Right kidney (tissue), 1 donor: ENCODE results near the gene CNN3.

Experiments
- DNase-seq: peaks from one replicate; pipeline ENCODE4 v3.0.0-alpha.2; 2016

CNN3 gene

DNA sequence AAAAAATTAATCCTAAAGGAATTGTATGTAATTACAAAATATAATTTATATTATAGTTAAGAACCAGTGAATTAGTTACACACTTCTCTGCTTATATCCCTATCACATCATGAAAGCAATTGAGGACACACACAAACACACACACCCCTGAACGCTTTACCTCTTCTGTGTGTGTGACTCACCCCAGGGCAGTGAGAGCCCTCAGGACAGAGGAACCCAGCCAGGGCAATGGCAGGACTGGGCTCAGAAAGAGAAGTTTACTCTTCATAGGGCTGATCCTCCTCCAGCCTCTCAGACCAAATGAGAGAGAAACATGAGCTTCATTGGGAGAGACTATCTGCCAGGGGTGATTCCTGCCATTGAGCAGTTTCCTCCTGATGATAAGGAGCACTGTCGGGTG lies 68.6 kb downstream of the CNN3 start:
- DNase-seq, result no peak

DNA sequence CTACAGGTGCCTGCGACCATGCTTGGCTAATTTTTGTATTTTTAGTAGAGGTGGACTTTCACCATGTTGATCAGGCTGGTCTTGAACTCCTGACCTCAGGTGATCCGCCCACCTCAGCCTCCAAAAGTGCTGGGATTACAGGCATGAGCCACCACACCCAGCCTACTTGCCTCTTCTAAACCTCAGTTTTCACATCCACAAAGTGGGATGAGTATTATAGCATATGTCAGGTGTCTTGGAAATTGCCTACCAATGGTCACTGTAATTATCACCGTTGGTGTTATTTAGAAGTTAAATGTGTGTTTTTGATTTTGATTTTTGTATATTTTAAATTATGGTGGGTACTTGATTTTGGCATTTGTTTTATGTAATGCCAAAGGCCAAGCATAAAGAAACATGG lies 70.0 kb downstream of the CNN3 start:
- DNase-seq, result no peak

DNA sequence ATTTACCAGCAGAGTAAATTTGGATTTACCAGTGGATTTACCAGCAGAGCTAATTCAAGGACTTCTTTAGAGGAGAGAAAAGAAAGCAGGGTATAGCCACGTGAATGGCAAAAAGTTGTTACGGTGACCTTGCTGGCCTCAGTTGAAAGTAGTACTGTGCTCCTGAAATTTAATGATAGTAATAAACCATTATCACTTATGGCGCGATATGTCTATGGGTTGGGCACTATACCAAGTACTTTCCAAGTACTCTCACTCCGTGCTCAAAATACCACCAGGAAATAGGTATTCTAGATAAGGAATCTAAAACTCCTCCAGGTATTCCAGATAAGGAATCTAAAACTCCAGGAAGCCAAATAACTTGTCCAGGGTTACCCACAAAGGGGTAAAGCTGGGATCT lies 70.9 kb downstream of the CNN3 start:
- no peak for DNase-seq

DNA sequence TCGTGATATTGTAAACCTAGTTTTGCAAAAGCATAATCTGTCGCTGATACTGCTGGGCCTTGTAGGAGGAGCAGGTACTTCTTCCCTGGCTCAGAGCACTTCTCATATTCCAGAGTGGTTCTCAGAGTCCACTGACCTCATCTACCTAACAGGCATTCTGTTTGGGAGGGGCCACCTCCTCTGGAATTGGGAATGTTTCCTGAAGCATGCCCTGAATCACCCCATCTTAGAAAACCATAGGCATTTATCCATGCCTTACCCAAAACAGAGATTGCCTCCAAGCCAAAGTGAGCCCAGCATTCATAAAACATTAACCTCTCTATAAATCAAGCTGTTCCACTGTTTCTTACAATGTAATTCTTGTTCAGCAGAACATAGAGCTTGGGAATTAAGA lies 71.6 kb downstream of the CNN3 start:
- DNase-seq, result no peak

DNA sequence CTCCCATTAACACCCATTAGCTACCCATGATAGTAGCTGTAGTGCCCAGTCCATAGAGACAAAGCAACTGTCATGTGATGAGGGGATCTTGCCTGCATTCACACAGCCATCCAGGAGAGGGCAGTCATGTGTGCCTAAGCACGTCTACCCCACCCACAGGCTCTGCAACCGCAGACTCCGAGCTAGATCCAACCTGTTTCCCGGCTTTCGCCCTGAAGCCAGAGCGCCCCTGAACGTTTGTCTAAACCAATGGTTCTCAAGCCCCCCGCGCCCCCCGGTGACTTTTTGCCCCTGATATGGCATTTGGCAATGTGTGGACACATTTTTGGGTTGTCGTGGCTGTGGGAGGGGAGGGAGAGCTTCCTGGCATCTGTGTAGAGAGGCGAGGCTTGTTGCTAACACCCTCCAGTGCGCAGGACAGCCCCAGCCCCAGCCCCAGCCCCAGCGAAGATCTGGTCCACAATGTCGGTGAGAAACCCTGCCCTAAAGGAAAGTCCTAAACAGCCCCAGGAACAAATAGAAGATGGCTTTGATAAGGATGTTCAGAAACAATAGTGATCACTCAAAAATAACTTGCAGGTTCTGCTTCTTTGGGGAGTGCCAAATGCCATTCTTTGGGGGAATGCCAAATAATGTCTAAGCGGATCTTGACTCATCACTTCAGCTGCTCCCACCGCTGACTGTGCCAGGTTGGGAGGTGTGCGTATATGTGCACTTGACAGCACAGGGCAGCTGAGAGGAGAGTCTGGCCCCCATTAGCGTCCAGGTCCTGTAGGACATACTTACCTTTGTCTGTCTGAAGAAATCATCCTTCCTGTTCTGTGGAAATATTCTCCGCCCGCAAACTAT lies 72.2 kb downstream of the CNN3 start:
- peak; percentile 74 for DNase-seq

DNA sequence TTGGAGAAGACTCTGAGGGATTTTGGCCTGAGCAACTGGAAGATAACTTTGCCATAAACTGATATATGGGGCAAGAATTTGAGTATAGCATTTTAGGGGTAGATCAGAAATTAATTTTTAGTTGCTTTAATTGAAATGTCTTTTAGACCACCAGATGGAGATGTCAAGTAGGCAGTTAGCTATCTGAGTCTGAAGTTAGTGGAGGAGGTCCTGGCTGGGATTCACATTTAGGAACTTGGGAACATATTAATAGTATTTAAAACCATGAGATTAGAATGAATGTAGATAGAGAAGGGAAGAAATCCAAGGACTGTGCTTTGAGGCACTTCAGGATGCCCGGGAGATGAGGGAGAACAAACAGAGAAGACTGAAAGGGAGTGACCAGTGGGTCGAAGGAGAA lies 74.1 kb downstream of the CNN3 start:
- no peak for DNase-seq

DNA sequence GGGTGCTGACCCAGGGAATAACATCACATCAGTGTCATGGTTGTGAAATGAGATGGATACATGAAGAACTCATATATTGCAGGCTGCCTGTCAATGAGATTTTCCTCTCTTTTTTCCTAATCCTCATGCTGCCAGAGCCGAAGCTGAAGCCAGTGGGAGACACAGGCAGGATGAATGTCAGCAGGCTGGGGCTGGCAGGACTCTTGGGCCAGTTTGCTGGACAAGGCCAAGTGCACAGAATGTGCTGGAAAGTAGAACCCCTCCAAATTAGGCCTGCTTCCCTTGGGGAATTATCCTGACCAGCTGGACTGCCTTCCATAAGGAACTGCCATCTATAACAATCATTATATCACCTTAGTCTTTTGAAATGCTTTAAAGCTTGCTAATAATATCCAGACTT lies 75.3 kb downstream of the CNN3 start:
- no peak for DNase-seq
